Measurements from ENCODE around the gene ACTN3. TPM values are rescaled to one million over a fixed set of nuclear protein-coding genes. Genes with fewer than 3 reads are reported as not detected.
"Not testable (repeated sequence)": the region's sequence is repeated elsewhere in the genome, so short reads cannot be mapped to it uniquely, and the experiment has no call there.

ACTN3 gene
- total and polyA plus RNA-seq, 12 donors = 0.06 to 0.26 (median 0.13) TPM; not detected in 7

DNA sequence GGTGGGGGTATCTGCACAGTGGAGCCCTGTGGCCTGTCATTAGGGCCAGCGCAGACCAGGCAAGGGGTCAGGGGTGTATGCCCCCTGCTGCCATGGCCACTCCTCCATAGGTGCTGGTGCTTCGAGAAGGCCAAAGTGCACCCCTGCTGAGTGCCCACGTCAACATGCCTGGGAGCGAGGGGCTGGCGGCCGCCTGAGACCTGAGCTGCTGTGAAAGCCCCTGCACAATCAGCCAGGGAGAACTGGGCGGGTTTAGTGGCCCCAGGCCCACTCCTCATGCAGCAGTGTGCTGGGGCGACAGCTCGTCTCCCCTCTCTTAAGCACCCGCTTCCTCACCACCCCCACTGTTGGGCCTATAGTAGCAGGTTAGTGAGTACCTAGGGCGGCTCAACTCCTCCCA, 14.9 kb upstream of the ACTN3 start:
- WGBS, 4 donors = 92 to 98% (median 93%) methylated on average over 6 to 11 of the region's 11 CpGs; no CpG with 5 or more reads in 1 of the 4 donors
- Histone ChIP-seq H3K27ac (no peak overlapping the region), H3K4me3 (no peak overlapping the region), H3K36me3 (replicated peaks in 1 of 2) (peaks cover 0 to 5% of the 10 kb centered on the region in 2 donors), H3K9me3 (replicated peaks in 1 of 3) (no peaks in the 10 kb centered on the region), H3K4me1 (replicated peaks in 1 of 2) (no peaks in the 10 kb centered on the region), H3K27me3 (no peaks in the 10 kb centered on the region)
- DNase-seq = no peak
- intact Hi-C loops (cut with DNase I) = no loop called here
- TF ChIP-seq CTCF (IDR thresholded peaks at IDR 0.05) = no peak
- TF ChIP-seq POLR2A (IDR thresholded peaks at IDR 0.05) = no peak

DNA sequence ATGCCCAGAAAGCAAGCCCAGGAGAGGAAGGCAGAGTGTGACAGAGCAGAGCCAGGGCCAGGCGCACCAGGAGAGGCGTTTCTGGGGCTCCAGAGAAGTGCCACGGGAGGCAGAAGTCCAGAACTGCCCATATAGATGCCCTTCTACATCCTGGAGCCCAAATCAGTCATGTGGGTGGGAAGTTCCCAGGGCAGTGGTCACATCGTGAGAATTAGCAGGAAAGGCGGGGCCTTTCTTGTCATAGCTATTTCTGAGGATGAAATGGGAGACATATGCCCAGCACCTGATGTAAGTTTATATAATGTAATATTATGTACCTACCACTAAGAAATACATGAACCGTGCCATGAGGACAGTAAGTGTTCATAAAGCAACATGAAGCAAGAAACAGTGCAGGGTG, 13.9 kb upstream of the ACTN3 start:
- Histone ChIP-seq H3K27me3 (no peaks in the 10 kb centered on the region), H3K36me3 (replicated peaks in 1 of 2) (peaks cover 0 to 5% of the 10 kb centered on the region in 2 donors), H3K27ac (no peak overlapping the region), H3K9me3 (replicated peaks in 1 of 3) (no peaks in the 10 kb centered on the region), H3K4me1 (replicated peaks in 1 of 2) (no peaks in the 10 kb centered on the region), H3K4me3 (no peak overlapping the region)
- intact Hi-C loops (cut with DNase I) = no loop called here
- no peak for TF ChIP-seq CTCF (IDR thresholded peaks at IDR 0.05)
- TF ChIP-seq POLR2A (IDR thresholded peaks at IDR 0.05) = no peak
- WGBS, 4 donors = 78 to 86% (median 82%) methylated on average over 6 of the region's 6 CpGs
- DNase-seq = no peak

DNA sequence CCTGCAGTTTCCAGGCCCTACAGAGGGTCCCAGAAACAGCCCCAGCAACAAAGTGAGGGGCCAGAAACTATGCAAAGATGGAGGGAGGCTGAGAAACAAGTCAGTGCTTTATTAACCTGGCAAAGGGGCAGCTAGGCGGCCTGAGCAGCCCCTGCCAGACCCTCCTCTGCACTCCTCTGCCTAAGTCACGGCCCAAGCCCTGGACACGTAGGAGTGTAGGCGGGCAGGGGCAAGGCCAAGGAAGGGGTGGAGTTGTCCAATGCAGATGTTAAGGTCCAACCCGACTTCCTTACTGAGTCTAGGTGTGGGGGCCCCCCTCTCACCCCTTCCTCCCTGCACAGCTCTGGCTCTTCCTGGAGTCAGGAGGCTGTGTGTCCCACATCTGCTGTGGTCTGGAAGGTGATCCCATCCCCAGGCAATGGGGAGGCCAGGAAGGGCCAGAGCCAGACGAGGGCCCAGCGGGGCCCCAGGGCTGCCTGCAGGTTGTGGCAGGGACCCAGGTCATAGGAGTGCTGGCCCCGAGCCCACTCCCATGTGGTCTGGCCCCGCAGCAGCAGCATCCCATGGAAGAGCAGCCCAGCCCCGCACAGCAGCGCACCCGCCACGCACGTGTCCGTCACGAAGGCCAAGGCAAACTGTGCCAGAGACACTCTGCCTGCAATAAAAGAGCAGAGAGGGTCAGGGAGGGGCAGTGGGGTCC, 7.4 kb upstream of the ACTN3 start:
- no peaks in the 10 kb centered on the region for H3K27me3 ChIP-seq
- 85 to 94% (median 87%) methylated on average over 6 to 16 of the region's 16 CpGs for WGBS, 4 donors
- H3K36me3 ChIP-seq (replicated peaks in 1 of 2) = peaks cover 0 to 23% of the 10 kb centered on the region in 2 donors
- intact Hi-C loops (cut with DNase I) = no loop called here
- peaks cover 0 to 8% of the 10 kb centered on the region in 2 donors for H3K4me1 ChIP-seq (replicated peaks in 1 of 2)
- TF ChIP-seq POLR2A (IDR thresholded peaks at IDR 0.05) = no peak
- TF ChIP-seq CTCF (IDR thresholded peaks at IDR 0.05) = no peak
- no peak overlapping the region for H3K27ac ChIP-seq
- DNase-seq = no peak
- no peaks in the 10 kb centered on the region for H3K9me3 ChIP-seq (replicated peaks in 1 of 3)
- H3K4me3 ChIP-seq = no peak overlapping the region

GRCh38 chr11:66539870-66540213, 6.9 kb upstream of the ACTN3 start:
- Histone ChIP-seq H3K27me3 (no peaks in the 10 kb centered on the region), H3K9me3 (replicated peaks in 1 of 3) (no peaks in the 10 kb centered on the region), H3K4me3 (no peak overlapping the region), H3K4me1 (replicated peaks in 1 of 2) (peaks cover under 1 to 8% of the 10 kb centered on the region in 2 donors), H3K36me3 (replicated peaks in 1 of 2) (peaks cover 0 to 23% of the 10 kb centered on the region in 2 donors), H3K27ac (no peak overlapping the region)
- no peak for TF ChIP-seq CTCF (IDR thresholded peaks at IDR 0.05)
- DNase-seq = no peak
- WGBS, 4 donors = 89 to 100% (median 95%) methylated on average over 3 to 10 of the region's 10 CpGs
- intact Hi-C loops (cut with DNase I) = loop anchor here in 1 of 2 donors (10.0 kb wide), 1 partner anchor 55 kb away; the partner anchor contains the start of gene DPP3

DNA sequence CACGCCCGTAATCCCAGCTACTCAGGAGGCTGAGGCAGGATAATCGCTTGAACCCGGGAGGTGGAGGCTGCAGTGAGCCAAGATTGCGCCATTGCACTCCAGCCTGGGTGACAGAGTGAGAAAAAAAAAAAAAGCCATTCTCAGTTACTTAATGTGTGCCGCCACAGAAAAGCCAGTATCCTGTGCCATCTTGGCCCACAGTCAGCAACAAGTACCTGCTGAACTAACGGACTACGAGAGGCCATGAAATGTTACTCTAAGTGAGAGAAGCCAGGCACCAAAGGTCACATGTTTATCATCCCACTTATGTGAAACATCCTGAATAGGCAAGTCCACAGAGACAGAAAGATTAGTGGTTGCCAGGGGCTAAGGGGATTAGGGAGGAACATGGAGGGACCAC, 6.1 kb upstream of the ACTN3 start:
- Histone ChIP-seq H3K36me3 (replicated peaks in 1 of 2) (peaks cover 0 to 23% of the 10 kb centered on the region in 2 donors), H3K4me1 (replicated peaks in 1 of 2) (peaks cover 4 to 15% of the 10 kb centered on the region in 2 donors)
- not testable (repeated sequence) for H3K4me3 ChIP-seq; H3K27ac ChIP-seq; H3K9me3 ChIP-seq (replicated peaks in 1 of 3); H3K27me3 ChIP-seq; DNase-seq
- intact Hi-C loops (cut with DNase I) = loop anchor here in 1 of 2 donors (10.0 kb wide), 1 partner anchor 56 kb away; the partner anchor contains the start of gene DPP3
- 80 to 92% (median 88%) methylated on average over 6 to 8 of the region's 8 CpGs for WGBS, 4 donors
